ENCODE data around the gene MAS1L.

MAS1L gene

GRCh38 chr6:29510202-29510601, 22.4 kb upstream of the MAS1L start:
- DNase-seq = no peak

- DNase-seq = no peak
These were observed 22.0 kb upstream of the MAS1L start for GRCh38 chr6:29509711-29510110.

- no peak for DNase-seq
These were observed 21.5 kb upstream of the MAS1L start for GRCh38 chr6:29509239-29509638.

- no peak for DNase-seq
These were observed 19.6 kb upstream of the MAS1L start for GRCh38 chr6:29507319-29507718.

GRCh38 chr6:29506446-29507067, 18.8 kb upstream of the MAS1L start:
- no peak for DNase-seq

- no peak for DNase-seq
These were observed 18.1 kb upstream of the MAS1L start for GRCh38 chr6:29505808-29506207.

GRCh38 chr6:29504961-29505360, 17.2 kb upstream of the MAS1L start:
- DNase-seq = no peak

GRCh38 chr6:29502597-29502996, 14.8 kb upstream of the MAS1L start:
- no peak for DNase-seq

GRCh38 chr6:29502181-29502580, 14.4 kb upstream of the MAS1L start:
- DNase-seq = no peak

GRCh38 chr6:29501106-29501505, 13.3 kb upstream of the MAS1L start:
- no peak for DNase-seq

- DNase-seq = no peak
These were observed 12.8 kb upstream of the MAS1L start for GRCh38 chr6:29500594-29500993.

- DNase-seq = no peak
These were observed 11.9 kb upstream of the MAS1L start for GRCh38 chr6:29499704-29500103.

- DNase-seq = no peak
These were observed 9.2 kb upstream of the MAS1L start for GRCh38 chr6:29496961-29497360.

GRCh38 chr6:29495571-29495970, 7.8 kb upstream of the MAS1L start:
- DNase-seq = no peak

- DNase-seq = no peak
These were observed 6.4 kb upstream of the MAS1L start for GRCh38 chr6:29494131-29494530.

- DNase-seq = no peak
These were observed 5.5 kb upstream of the MAS1L start for GRCh38 chr6:29493261-29493660.

- DNase-seq = no peak
These were observed 3.8 kb upstream of the MAS1L start for GRCh38 chr6:29491574-29491973.

- DNase-seq = no peak
These were observed 2.8 kb upstream of the MAS1L start for GRCh38 chr6:29490552-29490951.

GRCh38 chr6:29490055-29490454, 2.3 kb upstream of the MAS1L start:
- DNase-seq = no peak

GRCh38 chr6:29489286-29489685, 1.5 kb upstream of the MAS1L start:
- DNase-seq = no peak

- no peak for DNase-seq
These were observed 1.1 kb upstream of the MAS1L start for GRCh38 chr6:29488874-29489273.

- no peak for DNase-seq
These were observed 625 bp downstream of the MAS1L start for GRCh38 chr6:29487131-29487530.

- no peak for DNase-seq
These were observed 1.2 kb downstream of the MAS1L start for GRCh38 chr6:29486577-29486976.

GRCh38 chr6:29483735-29484134, 4.0 kb downstream of the MAS1L start:
- DNase-seq = no peak

GRCh38 chr6:29483186-29483585, 4.6 kb downstream of the MAS1L start:
- DNase-seq = no peak

- DNase-seq = no peak
These were observed 8.2 kb downstream of the MAS1L start for GRCh38 chr6:29479560-29479959.

All from DMS79 (cell line).